Bronchial epithelial cell (primary cell): ENCODE data around the gene EIF4G3. TPM values are rescaled to one million over a fixed set of nuclear protein-coding genes. Genes with fewer than 3 reads are reported as not detected.

ENCODE experiments used
- DNase-seq: peaks from one replicate; pipeline ENCODE4 v3.0.0-alpha.2; 2010; ENCODE audit warnings: low read depth
- FAIRE-seq: peaks from 2 replicates; lab custom pipeline; 2011; peaks lifted over from hg19 to GRCh38; lab: Jason Lieb, UNC
- H3K27me3 ChIP-seq: 2 replicates; pipeline ENCODE4 v1.5.1; 2011; ENCODE audit warnings: low read length; ENCODE audit not compliant: control insufficient read depth, insufficient read depth
- H3K36me3 ChIP-seq: 2 replicates; pipeline ENCODE4 v1.5.1; 2011; ENCODE audit warnings: low read length; ENCODE audit not compliant: control insufficient read depth, insufficient read depth
- H3K4me3 ChIP-seq: 2 replicates; pipeline ENCODE4 v1.5.1; 2011; ENCODE audit warnings: mild to moderate bottlenecking, low read depth, low read length, control low read depth
- total RNA-seq: library from RNA; depleted of rRNA; stranded (reverse); fragments of >200 nt; gene quantifications from 2 replicates; pipeline ENCODE4 v1.2.1, GENCODE V29; 2014
- TF ChIP-seq, protein P1 (sequence below): IDR thresholded peaks from 2 replicates; pipeline ENCODE4 v1.5.1; 2011; ENCODE audit warnings: mild to moderate bottlenecking, moderate library complexity, low read length, control low read depth, inconsistent platforms; ENCODE audit not compliant: insufficient read depth, severe bottlenecking

EIF4G3 gene
- total RNA-seq, 1 donor from 2014 or later: 20.5 TPM

DNA sequence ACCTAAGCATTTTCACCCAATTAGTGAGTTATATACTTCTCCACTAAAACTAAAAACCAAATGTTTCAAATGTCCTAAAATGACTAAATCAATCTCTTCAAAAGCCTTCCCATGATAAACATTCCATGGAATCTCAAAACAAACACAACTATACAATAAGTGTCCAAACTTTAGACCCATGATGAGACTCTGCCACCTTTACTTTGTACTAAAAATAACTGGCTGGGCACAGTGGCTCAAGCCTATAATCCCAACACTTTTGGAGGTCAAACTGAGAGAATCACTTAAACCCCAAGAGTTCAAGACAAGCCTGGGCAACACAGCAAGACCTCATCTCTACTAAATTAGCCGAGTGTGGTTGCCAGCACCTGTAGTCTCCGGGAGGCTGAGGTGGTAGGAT lies 87.4 kb downstream of the EIF4G3 start:
- DNase-seq: no peak
- Histone ChIP-seq H3K36me3 (peaks cover 3% of the 10 kb centered on the region), H3K4me3 (no peak overlapping the region), H3K27me3 (no peaks in the 10 kb centered on the region)
- FAIRE-seq: no peak
- TF ChIP-seq, protein P1, sequence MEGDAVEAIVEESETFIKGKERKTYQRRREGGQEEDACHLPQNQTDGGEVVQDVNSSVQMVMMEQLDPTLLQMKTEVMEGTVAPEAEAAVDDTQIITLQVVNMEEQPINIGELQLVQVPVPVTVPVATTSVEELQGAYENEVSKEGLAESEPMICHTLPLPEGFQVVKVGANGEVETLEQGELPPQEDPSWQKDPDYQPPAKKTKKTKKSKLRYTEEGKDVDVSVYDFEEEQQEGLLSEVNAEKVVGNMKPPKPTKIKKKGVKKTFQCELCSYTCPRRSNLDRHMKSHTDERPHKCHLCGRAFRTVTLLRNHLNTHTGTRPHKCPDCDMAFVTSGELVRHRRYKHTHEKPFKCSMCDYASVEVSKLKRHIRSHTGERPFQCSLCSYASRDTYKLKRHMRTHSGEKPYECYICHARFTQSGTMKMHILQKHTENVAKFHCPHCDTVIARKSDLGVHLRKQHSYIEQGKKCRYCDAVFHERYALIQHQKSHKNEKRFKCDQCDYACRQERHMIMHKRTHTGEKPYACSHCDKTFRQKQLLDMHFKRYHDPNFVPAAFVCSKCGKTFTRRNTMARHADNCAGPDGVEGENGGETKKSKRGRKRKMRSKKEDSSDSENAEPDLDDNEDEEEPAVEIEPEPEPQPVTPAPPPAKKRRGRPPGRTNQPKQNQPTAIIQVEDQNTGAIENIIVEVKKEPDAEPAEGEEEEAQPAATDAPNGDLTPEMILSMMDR: no peak

DNA sequence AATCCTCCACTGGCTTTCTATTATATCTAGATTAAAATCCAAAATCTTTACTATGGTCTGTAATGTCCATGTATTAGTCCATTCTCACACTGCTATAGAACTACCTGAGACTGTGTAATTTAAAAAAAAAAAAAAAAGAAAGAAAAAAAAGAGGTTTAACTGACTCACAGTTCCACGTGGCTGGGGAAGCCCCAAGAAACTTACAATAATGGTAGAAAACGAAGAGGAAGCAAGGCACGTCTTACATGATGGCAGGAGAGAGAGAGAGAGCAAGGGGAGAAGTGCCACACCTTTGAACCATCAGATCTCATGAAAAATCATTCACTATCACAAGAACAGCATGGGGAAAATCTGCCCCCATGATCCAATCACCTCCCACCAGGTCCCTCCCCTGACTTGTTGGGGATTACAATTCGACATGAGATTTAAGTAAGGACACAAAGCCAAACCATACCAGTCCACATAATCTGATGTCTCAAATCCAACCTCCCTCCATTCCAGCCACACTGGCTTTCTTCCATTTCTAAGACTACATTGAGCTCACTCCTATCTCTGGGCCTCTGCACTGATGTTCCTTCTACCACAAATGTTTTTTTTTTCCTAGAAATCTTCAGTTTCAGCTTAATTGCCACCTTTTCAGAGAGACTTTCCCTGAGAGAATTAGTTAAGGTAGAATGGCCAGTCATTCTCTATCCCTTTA lies 92.4 kb downstream of the EIF4G3 start:
- Histone ChIP-seq H3K4me3 (no peak overlapping the region), H3K36me3 (peaks cover 5% of the 10 kb centered on the region), H3K27me3 (no peaks in the 10 kb centered on the region)
- TF ChIP-seq, protein P1: no peak
- peak; percentile 38 for DNase-seq
- FAIRE-seq: no peak

DNA sequence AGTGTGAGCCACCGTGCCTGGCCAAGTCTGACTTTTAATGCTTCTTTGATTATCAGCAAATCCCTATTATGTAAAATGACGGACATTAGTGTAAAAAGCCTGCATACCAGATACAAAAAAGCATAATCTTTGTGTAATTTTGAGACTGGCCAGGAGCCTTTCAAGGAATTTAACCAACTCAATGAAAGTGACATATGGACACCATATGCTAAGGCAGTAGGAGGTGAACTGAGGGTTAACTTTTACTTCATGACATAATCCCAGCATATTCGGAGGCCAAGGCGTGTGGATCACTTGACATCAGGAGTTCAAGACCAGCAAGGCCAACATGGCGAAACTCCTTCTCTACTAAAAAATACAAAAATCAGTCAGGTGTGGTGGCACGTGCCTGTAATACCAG lies 94.6 kb downstream of the EIF4G3 start:
- H3K36me3 ChIP-seq: peaks cover 3% of the 10 kb centered on the region
- no peak for DNase-seq
- TF ChIP-seq, protein P1: no peak
- no peaks in the 10 kb centered on the region for H3K27me3 ChIP-seq
- FAIRE-seq: no peak
- H3K4me3 ChIP-seq: no peak overlapping the region

DNA sequence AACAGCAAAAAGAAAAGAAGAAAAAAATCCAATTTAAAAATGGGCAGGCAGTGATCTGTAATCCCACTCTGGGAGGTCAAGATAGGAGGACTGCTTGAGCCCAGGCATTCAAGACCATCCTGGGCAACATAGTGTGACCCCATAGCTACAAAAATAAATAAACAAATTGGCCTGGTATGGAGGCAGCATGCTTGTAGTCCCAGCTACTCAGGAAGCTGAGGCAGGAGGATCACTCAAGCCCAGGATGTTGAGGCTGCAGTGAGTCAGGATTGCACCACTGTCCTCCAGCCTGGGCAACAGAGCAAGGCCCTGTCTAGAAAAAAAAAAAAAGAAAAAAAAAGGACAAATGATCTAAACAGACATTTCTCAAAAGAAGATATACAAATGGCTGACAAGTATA lies 99.6 kb downstream of the EIF4G3 start:
- Histone ChIP-seq H3K4me3 (no peak overlapping the region), H3K27me3 (no peaks in the 10 kb centered on the region), H3K36me3 (peaks cover under 1% of the 10 kb centered on the region)
- TF ChIP-seq, protein P1: no peak
- FAIRE-seq (no peak), DNase-seq (peak; percentile 72)

DNA sequence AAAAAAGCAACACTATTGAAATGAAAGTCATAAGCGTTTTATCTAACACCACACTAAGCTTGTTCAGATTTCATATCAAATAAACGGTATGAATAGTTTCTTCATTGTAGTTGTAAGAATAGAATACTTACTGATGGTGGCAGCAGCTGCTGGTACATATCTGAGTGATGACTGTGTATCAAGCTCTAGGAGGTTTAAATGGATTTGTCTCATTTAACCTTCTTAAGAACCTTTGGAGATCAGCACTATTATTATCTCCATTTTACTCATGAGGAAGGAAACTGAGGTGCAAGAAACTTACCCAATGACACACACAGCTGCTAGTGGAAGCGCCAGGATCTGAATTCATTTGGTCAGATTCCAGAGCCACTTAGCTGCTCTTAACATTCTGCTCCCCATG lies 104.0 kb downstream of the EIF4G3 start:
- Histone ChIP-seq H3K4me3 (no peak overlapping the region), H3K36me3 (no peaks in the 10 kb centered on the region), H3K27me3 (no peaks in the 10 kb centered on the region)
- FAIRE-seq (no peak), DNase-seq (no peak)
- TF ChIP-seq, protein P1: no peak

DNA sequence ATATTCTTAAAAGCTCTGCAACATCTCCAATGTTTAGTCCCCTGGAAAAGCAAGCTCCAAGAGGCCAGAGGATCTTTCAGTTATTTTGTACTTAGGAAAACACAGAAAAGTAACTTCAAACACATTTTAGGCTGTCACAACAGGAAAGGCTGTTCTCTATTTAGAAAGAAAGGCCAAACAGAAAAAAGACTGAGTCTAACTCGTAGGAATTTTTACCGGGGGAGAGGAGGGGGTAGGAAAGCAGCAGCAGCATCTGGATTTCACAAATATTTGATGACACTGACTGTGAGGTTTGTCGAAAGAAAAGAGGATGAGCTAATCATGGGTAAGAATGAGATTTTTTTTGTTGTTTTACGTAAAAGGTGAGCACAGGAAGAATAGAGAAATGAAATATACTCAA lies 107.1 kb downstream of the EIF4G3 start:
- TF ChIP-seq, protein P1: no peak
- no peak for DNase-seq
- no peaks in the 10 kb centered on the region for H3K27me3 ChIP-seq
- FAIRE-seq: no peak
- H3K36me3 ChIP-seq: no peaks in the 10 kb centered on the region
- no peak overlapping the region for H3K4me3 ChIP-seq
